ENCODE results near the gene LCK. TPM values are rescaled to one million over a fixed set of nuclear protein-coding genes. Genes with fewer than 3 reads are reported as not detected.

The LCK gene
- polyA plus RNA-seq, 1 of the 3 experiments (the other 2 are of a cell fraction) = not detected

DNA sequence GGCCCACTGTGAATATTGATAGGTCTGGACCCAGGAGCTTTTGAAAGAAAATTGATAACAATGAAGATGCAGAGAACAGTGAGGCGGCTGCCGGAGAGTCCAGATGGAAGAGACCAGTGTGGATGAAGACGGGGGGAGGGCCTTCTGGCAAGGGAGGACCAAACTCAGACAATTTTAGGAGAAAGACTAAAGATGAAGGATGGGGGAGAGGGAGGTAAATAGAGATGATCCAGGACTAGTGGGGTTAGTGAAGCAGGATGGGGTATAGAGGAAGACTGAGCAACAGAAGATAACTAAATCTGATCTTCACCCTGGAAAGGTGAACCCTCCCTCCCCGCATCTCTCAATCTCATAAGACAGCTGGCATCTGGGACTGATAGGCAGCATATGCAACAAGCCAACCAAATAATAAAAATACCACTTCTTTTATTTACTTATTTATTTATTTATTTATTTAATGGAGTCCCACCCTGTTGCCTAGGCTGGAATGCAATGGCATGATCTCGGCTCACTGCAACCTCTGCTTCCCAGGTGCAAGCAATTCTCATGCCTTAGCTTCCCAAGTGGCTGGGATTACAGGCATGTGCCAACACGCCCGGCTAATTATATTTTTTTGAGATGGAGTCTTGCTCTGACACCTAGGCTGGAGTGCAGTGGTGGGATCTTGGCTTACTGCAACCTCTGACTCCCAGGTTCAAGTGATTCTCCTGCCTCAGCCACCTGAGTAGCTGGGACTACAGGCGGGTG, 18.3 kb upstream of the LCK start (continued):
- TF ChIP-seq, protein P1, sequence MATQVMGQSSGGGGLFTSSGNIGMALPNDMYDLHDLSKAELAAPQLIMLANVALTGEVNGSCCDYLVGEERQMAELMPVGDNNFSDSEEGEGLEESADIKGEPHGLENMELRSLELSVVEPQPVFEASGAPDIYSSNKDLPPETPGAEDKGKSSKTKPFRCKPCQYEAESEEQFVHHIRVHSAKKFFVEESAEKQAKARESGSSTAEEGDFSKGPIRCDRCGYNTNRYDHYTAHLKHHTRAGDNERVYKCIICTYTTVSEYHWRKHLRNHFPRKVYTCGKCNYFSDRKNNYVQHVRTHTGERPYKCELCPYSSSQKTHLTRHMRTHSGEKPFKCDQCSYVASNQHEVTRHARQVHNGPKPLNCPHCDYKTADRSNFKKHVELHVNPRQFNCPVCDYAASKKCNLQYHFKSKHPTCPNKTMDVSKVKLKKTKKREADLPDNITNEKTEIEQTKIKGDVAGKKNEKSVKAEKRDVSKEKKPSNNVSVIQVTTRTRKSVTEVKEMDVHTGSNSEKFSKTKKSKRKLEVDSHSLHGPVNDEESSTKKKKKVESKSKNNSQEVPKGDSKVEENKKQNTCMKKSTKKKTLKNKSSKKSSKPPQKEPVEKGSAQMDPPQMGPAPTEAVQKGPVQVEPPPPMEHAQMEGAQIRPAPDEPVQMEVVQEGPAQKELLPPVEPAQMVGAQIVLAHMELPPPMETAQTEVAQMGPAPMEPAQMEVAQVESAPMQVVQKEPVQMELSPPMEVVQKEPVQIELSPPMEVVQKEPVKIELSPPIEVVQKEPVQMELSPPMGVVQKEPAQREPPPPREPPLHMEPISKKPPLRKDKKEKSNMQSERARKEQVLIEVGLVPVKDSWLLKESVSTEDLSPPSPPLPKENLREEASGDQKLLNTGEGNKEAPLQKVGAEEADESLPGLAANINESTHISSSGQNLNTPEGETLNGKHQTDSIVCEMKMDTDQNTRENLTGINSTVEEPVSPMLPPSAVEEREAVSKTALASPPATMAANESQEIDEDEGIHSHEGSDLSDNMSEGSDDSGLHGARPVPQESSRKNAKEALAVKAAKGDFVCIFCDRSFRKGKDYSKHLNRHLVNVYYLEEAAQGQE (IDR thresholded peaks at IDR 0.05; ENCODE audit: low read depth, low read length) = no peak
- no peak for TF ChIP-seq FOSL2 (IDR thresholded peaks at IDR 0.05; ENCODE audit: borderline replicate concordance, low read depth)
- TF ChIP-seq, protein P2, sequence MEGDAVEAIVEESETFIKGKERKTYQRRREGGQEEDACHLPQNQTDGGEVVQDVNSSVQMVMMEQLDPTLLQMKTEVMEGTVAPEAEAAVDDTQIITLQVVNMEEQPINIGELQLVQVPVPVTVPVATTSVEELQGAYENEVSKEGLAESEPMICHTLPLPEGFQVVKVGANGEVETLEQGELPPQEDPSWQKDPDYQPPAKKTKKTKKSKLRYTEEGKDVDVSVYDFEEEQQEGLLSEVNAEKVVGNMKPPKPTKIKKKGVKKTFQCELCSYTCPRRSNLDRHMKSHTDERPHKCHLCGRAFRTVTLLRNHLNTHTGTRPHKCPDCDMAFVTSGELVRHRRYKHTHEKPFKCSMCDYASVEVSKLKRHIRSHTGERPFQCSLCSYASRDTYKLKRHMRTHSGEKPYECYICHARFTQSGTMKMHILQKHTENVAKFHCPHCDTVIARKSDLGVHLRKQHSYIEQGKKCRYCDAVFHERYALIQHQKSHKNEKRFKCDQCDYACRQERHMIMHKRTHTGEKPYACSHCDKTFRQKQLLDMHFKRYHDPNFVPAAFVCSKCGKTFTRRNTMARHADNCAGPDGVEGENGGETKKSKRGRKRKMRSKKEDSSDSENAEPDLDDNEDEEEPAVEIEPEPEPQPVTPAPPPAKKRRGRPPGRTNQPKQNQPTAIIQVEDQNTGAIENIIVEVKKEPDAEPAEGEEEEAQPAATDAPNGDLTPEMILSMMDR (IDR thresholded peaks at IDR 0.05) = no peak
- no peak for TF ChIP-seq RXRA (IDR thresholded peaks at IDR 0.05; ENCODE audit: borderline replicate concordance, low read depth)
- TF ChIP-seq TCF12 (IDR thresholded peaks at IDR 0.05) = no peak
- TF ChIP-seq TAF1 (IDR thresholded peaks at IDR 0.05; ENCODE audit: borderline replicate concordance, low read depth, low read length) = no peak

DNA sequence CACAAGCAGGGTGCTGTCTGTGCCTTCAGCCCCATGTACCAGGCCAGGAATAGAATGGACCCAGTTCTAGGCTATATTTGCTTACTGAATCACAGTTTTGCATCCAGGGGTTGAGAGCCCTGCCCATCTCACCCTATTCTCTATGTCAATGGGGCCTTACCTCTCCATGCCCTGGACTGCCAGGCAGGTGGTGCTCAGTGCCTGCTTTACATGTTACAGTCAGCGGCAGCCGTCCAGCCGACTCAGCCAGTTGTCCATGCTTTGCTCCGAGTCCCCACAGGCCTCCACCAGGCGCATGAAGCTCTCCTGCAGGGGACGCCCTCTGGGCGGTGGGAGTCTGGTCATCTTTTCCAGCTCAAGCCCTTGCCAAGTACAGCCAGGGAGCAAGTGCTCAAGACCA, 16.3 kb upstream of the LCK start:
- Histone ChIP-seq H4K20me1 (ENCODE audit: insufficient read depth) (no peaks in the 10 kb centered on the region), H2AFZ (ENCODE audit: low read depth) (no peak overlapping the region), H3K36me3 (replicated peaks in 1 of 2; ENCODE audit: control insufficient read depth in 1 of 2, insufficient read depth in 2 of 2, low read length in 1 of 2) (peaks cover 13 to 14% of the 10 kb centered on the region in 2 experiments), H3K27ac (ENCODE audit: low read depth in 2 of 2, low read length in 1 of 2) (peak overlapping the region in 1 of 2 experiments; percentile 96; a peak in 2 of 4 replicates), H3K9ac (no peak overlapping the region), H3K9me3 (no peaks in the 10 kb centered on the region), H3K4me1 (ENCODE audit: control insufficient read depth in 1 of 2, insufficient read depth in 2 of 2, low read depth in 1 of 2, low read length in 1 of 2) (peaks cover 0 to 12% of the 10 kb centered on the region in 2 experiments; a peak in 2 of 4 replicates), H3K4me2 (no peak overlapping the region), H3K4me3 (ENCODE audit: low read depth in 2 of 2, low read length in 1 of 2) (no peak overlapping the region), H3K79me2 (ENCODE audit: insufficient read depth) (no peaks in the 10 kb centered on the region), H3K27me3 (ENCODE audit: insufficient read depth) (no peaks in the 10 kb centered on the region), H3K9me2 (no peaks in the 10 kb centered on the region), H3F3A (replicated peaks; ENCODE audit: insufficient read depth) (peaks cover 39% of the 10 kb centered on the region)
- ChIA-PET POLR2A (no interaction called here), CTCF (interaction anchor here (1.1 kb wide), 1 partner anchor 14 kb away, joined by 3 read pairs; no protein-coding TSS in a partner anchor)
- 94% methylated on average over 3 of the region's 7 CpGs for WGBS (ENCODE audit: low lambda C conversion rate)
- no peak for DNase-seq
- TF ChIP-seq RCOR1 (IDR thresholded peaks at IDR 0.05; ENCODE audit: low read length) = no peak
- no peak for TF ChIP-seq POLR2AphosphoS5 (IDR thresholded peaks at IDR 0.05; ENCODE audit: low read depth, low read length)
- TF ChIP-seq YY1 (IDR thresholded peaks at IDR 0.05; ENCODE audit: low read depth) = no peak
- TF ChIP-seq, protein P3, sequence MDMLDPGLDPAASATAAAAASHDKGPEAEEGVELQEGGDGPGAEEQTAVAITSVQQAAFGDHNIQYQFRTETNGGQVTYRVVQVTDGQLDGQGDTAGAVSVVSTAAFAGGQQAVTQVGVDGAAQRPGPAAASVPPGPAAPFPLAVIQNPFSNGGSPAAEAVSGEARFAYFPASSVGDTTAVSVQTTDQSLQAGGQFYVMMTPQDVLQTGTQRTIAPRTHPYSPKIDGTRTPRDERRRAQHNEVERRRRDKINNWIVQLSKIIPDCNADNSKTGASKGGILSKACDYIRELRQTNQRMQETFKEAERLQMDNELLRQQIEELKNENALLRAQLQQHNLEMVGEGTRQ (IDR thresholded peaks at IDR 0.05; ENCODE audit: borderline replicate concordance, low read depth, low read length) = no peak
- no peak for TF ChIP-seq RAD21 (IDR thresholded peaks at IDR 0.05; ENCODE audit: low read length)
- TF ChIP-seq, protein P4, sequence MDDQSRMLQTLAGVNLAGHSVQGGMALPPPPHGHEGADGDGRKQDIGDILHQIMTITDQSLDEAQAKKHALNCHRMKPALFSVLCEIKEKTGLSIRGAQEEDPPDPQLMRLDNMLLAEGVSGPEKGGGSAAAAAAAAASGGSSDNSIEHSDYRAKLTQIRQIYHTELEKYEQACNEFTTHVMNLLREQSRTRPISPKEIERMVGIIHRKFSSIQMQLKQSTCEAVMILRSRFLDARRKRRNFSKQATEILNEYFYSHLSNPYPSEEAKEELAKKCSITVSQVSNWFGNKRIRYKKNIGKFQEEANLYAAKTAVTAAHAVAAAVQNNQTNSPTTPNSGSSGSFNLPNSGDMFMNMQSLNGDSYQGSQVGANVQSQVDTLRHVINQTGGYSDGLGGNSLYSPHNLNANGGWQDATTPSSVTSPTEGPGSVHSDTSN (IDR thresholded peaks at IDR 0.05) = no peak
- TF ChIP-seq, protein P5, sequence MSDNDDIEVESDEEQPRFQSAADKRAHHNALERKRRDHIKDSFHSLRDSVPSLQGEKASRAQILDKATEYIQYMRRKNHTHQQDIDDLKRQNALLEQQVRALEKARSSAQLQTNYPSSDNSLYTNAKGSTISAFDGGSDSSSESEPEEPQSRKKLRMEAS (IDR thresholded peaks at IDR 0.05; ENCODE audit: low read depth) = no peak
- TF ChIP-seq, protein P2 (IDR thresholded peaks at IDR 0.05) = no peak
- no peak for TF ChIP-seq RXRA (IDR thresholded peaks at IDR 0.05; ENCODE audit: borderline replicate concordance, low read depth)
- no peak for TF ChIP-seq SIN3A (IDR thresholded peaks at IDR 0.05; ENCODE audit: borderline replicate concordance, low read depth, low read length)
- no peak for TF ChIP-seq SMC3 (IDR thresholded peaks at IDR 0.05; ENCODE audit: low read depth, low read length)
- TF ChIP-seq FOSL2 (IDR thresholded peaks at IDR 0.05; ENCODE audit: borderline replicate concordance, low read depth) = no peak
- TF ChIP-seq, protein P6, sequence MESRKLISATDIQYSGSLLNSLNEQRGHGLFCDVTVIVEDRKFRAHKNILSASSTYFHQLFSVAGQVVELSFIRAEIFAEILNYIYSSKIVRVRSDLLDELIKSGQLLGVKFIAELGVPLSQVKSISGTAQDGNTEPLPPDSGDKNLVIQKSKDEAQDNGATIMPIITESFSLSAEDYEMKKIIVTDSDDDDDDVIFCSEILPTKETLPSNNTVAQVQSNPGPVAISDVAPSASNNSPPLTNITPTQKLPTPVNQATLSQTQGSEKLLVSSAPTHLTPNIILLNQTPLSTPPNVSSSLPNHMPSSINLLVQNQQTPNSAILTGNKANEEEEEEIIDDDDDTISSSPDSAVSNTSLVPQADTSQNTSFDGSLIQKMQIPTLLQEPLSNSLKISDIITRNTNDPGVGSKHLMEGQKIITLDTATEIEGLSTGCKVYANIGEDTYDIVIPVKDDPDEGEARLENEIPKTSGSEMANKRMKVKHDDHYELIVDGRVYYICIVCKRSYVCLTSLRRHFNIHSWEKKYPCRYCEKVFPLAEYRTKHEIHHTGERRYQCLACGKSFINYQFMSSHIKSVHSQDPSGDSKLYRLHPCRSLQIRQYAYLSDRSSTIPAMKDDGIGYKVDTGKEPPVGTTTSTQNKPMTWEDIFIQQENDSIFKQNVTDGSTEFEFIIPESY (IDR thresholded peaks at IDR 0.05; ENCODE audit: borderline replicate concordance, low read depth) = no peak
- no peak for TF ChIP-seq MEF2A (IDR thresholded peaks at IDR 0.05; ENCODE audit: borderline replicate concordance, low read depth)

Data from SK-N-SH (cell line).